Measurements from ENCODE around the gene CRABP1.

DNA sequence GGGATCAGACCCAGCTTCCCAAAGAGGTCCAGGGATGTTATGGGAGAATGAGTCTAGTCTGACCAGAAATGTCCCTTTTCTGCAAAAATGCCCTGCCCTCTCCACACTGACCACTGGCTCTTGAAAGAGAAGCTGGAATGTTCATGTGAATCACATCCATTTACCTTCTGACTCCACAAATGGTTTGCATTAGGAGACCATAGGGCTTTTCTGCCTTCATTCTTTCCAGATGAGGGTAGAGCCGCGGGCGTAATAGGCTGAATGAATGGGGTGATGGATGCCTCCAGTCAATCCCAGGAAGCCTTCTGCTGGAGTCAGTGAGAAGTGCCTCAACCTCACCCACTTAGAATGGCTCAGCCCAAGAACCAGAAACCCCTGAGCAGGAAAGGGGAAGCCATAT, 50.7 kb downstream of the CRABP1 start:
- no peak for TF ChIP-seq SP1 (IDR thresholded peaks at IDR 0.05)
- TF ChIP-seq, protein P1, sequence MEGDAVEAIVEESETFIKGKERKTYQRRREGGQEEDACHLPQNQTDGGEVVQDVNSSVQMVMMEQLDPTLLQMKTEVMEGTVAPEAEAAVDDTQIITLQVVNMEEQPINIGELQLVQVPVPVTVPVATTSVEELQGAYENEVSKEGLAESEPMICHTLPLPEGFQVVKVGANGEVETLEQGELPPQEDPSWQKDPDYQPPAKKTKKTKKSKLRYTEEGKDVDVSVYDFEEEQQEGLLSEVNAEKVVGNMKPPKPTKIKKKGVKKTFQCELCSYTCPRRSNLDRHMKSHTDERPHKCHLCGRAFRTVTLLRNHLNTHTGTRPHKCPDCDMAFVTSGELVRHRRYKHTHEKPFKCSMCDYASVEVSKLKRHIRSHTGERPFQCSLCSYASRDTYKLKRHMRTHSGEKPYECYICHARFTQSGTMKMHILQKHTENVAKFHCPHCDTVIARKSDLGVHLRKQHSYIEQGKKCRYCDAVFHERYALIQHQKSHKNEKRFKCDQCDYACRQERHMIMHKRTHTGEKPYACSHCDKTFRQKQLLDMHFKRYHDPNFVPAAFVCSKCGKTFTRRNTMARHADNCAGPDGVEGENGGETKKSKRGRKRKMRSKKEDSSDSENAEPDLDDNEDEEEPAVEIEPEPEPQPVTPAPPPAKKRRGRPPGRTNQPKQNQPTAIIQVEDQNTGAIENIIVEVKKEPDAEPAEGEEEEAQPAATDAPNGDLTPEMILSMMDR (IDR thresholded peaks at IDR 0.05; ENCODE audit: low read depth, low read length, missing input control) = no peak
- TF ChIP-seq, protein P2, sequence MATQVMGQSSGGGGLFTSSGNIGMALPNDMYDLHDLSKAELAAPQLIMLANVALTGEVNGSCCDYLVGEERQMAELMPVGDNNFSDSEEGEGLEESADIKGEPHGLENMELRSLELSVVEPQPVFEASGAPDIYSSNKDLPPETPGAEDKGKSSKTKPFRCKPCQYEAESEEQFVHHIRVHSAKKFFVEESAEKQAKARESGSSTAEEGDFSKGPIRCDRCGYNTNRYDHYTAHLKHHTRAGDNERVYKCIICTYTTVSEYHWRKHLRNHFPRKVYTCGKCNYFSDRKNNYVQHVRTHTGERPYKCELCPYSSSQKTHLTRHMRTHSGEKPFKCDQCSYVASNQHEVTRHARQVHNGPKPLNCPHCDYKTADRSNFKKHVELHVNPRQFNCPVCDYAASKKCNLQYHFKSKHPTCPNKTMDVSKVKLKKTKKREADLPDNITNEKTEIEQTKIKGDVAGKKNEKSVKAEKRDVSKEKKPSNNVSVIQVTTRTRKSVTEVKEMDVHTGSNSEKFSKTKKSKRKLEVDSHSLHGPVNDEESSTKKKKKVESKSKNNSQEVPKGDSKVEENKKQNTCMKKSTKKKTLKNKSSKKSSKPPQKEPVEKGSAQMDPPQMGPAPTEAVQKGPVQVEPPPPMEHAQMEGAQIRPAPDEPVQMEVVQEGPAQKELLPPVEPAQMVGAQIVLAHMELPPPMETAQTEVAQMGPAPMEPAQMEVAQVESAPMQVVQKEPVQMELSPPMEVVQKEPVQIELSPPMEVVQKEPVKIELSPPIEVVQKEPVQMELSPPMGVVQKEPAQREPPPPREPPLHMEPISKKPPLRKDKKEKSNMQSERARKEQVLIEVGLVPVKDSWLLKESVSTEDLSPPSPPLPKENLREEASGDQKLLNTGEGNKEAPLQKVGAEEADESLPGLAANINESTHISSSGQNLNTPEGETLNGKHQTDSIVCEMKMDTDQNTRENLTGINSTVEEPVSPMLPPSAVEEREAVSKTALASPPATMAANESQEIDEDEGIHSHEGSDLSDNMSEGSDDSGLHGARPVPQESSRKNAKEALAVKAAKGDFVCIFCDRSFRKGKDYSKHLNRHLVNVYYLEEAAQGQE (IDR thresholded peaks at IDR 0.05) = no peak
- no peak for TF ChIP-seq RXRA (IDR thresholded peaks at IDR 0.05)
- TF ChIP-seq GABPA (IDR thresholded peaks at IDR 0.05 in 1 of 2, conservative IDR thresholded peaks at IDR 0.05 in 1 of 2) = no peak
- no peak for TF ChIP-seq HNF4A (conservative IDR thresholded peaks at IDR 0.05)
- no peak for TF ChIP-seq TAF1 (conservative IDR thresholded peaks at IDR 0.05)
- no peak for TF ChIP-seq FOXA2 (IDR thresholded peaks at IDR 0.05)
